Neuronal stem cell (in vitro differentiated cells): Measurements from ENCODE around the gene YDJC.

Experiments
- DNase-seq: peaks from one replicate; pipeline ENCODE4 v3.0.0-alpha.2; 2013; ENCODE audit warnings: low spot score
- H2AFZ ChIP-seq: one replicate; pipeline ENCODE4 v1.6.1; 2013; ENCODE audit warnings: mild to moderate bottlenecking, low read length, inconsistent platforms
- H2AK5ac ChIP-seq: 2 replicates; pipeline ENCODE4 v1.6.1; 2013; ENCODE audit warnings: low read depth, mild to moderate bottlenecking, inconsistent platforms, low read length, moderate library complexity, mixed read lengths
- H2BK120ac ChIP-seq: 2 replicates; pipeline ENCODE4 v1.6.1; 2013; ENCODE audit warnings: low read depth, mild to moderate bottlenecking, inconsistent platforms, low read length, moderate library complexity, mixed read lengths
- H2BK12ac ChIP-seq: one replicate; pipeline ENCODE4 v1.6.1; 2013; ENCODE audit warnings: low read length, inconsistent platforms
- H2BK15ac ChIP-seq: 2 replicates; pipeline ENCODE4 v1.6.1; 2013; ENCODE audit warnings: mild to moderate bottlenecking, low read length, inconsistent platforms, mixed read lengths
- H2BK5ac ChIP-seq: one replicate; pipeline ENCODE4 v1.6.1; 2013; ENCODE audit warnings: inconsistent platforms, mild to moderate bottlenecking, low read length, moderate library complexity
- H3K14ac ChIP-seq: one replicate; pipeline ENCODE4 v1.6.1; 2013; ENCODE audit warnings: low read length, inconsistent platforms
- H3K18ac ChIP-seq: 2 replicates; pipeline ENCODE4 v1.6.1; 2013; ENCODE audit warnings: low read length, inconsistent platforms
- H3K23ac ChIP-seq: 2 replicates; pipeline ENCODE4 v1.6.1; 2013; ENCODE audit warnings: low read depth, mild to moderate bottlenecking, mixed read lengths, low read length, inconsistent platforms; ENCODE audit not compliant: poor library complexity
- H3K27ac ChIP-seq: replicated peaks from 3 replicates; pipeline ENCODE4 v1.5.1; 2013; ENCODE audit warnings: low read length, inconsistent platforms
- H3K27me3 ChIP-seq, 3 experiments: 2 replicates each; pipeline ENCODE4 v1.6.1; 2013; ENCODE audit warnings: low read length in 3 of 3, mild to moderate bottlenecking in 2 of 3, inconsistent platforms in 1 of 3, low read depth in 1 of 3, mixed read lengths in 1 of 3, moderate library complexity in 1 of 3; ENCODE audit not compliant: control insufficient read depth in 3 of 3, insufficient read depth in 3 of 3
- H3K36me3 ChIP-seq, 2 donors: replicated peaks in 1 of 2; 2 replicates each; pipeline ENCODE4 v1.6.1; 2013; ENCODE audit warnings: low read length in 2 of 2; ENCODE audit not compliant: control insufficient read depth in 2 of 2, insufficient read depth in 2 of 2
- H3K4ac ChIP-seq: 2 replicates; pipeline ENCODE4 v1.6.1; 2013; ENCODE audit warnings: inconsistent platforms, mild to moderate bottlenecking, low read length, moderate library complexity
- H3K4me1 ChIP-seq, 2 donors: 1 replicate in 1 of 2; 2 replicates in 1 of 2; pipeline ENCODE4 v1.6.1; 2013; ENCODE audit warnings: low read length in 2 of 2, low read depth in 1 of 2; ENCODE audit not compliant: control insufficient read depth in 2 of 2, insufficient read depth in 1 of 2
- H3K4me2 ChIP-seq: one replicate; pipeline ENCODE4 v1.6.1; 2013; ENCODE audit warnings: mild to moderate bottlenecking, low read length, inconsistent platforms; ENCODE audit not compliant: insufficient read depth, poor library complexity, severe bottlenecking
- H3K4me3 ChIP-seq, 2 donors: 2 replicates each; pipeline ENCODE4 v1.5.1; 2013; ENCODE audit warnings: low read length in 2 of 2, mild to moderate bottlenecking in 2 of 2, inconsistent platforms in 1 of 2, moderate library complexity in 1 of 2
- H3K79me1 ChIP-seq: one replicate; pipeline ENCODE4 v1.6.1; 2013; ENCODE audit warnings: low read depth, mild to moderate bottlenecking, inconsistent platforms, low read length, moderate library complexity
- H3K9ac ChIP-seq: one replicate; pipeline ENCODE4 v1.6.1; 2013; ENCODE audit warnings: mild to moderate bottlenecking, low read depth, low read length, inconsistent platforms; ENCODE audit not compliant: poor library complexity
- H3K9me3 ChIP-seq, 2 donors: replicated peaks in 1 of 2; 2 replicates each; pipeline versions ENCODE3 to v1.6.1; 2013; ENCODE audit warnings: low read length in 2 of 2, mild to moderate bottlenecking in 2 of 2, inconsistent platforms in 1 of 2, low read depth in 1 of 2, mixed read lengths in 1 of 2, moderate library complexity in 1 of 2; ENCODE audit not compliant: control insufficient read depth in 2 of 2, insufficient read depth in 1 of 2
- H4K8ac ChIP-seq: one replicate; pipeline ENCODE4 v1.6.1; 2013; ENCODE audit warnings: low read depth, mild to moderate bottlenecking, inconsistent platforms, low read length, moderate library complexity
- H4K91ac ChIP-seq: one replicate; pipeline ENCODE4 v1.6.1; 2013; ENCODE audit warnings: low read length, low read depth, mild to moderate bottlenecking, inconsistent platforms; ENCODE audit not compliant: poor library complexity
- WGBS, 2 donors: extraction: QIAGEN DNeasy Blood & Tissue Kit; methylation state at CpG; one replicate each; pipeline ENCODE4 v1.1.7; 2013; ENCODE audit warnings: missing lambda C conversion rate in 2 of 2, mixed read lengths in 1 of 2; ENCODE audit not compliant: insufficient read length in 2 of 2, insufficient replicate concordance in 1 of 2; ENCODE audit errors: extremely low coverage in 2 of 2; 5-methylcytosine and 5-hydroxymethylcytosine counted together

Gene YDJC

DNA sequence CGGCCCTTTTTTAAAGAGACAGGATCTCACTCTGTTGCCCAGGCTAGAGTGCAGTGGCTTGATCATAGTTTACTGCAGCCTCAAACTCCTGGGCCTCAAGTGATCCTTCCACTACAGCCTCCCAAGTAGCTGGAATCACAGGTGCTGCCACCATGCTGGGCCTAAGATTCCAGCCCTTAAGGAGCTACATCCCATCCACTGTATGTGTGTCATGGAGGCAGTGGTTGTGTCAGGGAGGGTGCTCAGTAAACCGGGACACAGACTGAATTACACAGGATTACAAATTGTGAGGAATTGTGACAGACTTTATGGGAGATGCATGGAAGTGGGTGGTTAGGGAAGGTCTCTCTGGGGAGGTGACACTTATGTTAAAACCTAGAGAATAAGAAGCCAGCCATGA is 33.9 kb upstream of the YDJC start:
- H3K9me3 ChIP-seq, result no peaks in the 10 kb centered on the region
- no peak for DNase-seq
- no peaks in the 10 kb centered on the region for H3K79me1 ChIP-seq
- H3K4me3 ChIP-seq, result no peak overlapping the region
- H3K27me3 ChIP-seq, result no peaks in the 10 kb centered on the region
- no peak overlapping the region for H3K9ac ChIP-seq
- H4K91ac ChIP-seq, result no peak overlapping the region
- no CpG with 5 or more reads among the region's 2 CpGs for WGBS, 2 donors
- H3K27ac ChIP-seq, result no peak overlapping the region
- H2AFZ ChIP-seq, result no peak overlapping the region
- no peak overlapping the region for H4K8ac ChIP-seq
- H3K36me3 ChIP-seq, result no peaks in the 10 kb centered on the region
- H3K23ac ChIP-seq, result no peak overlapping the region
- H3K4me2 ChIP-seq, result no peak overlapping the region
- no peak overlapping the region for H3K4ac ChIP-seq
- H3K14ac ChIP-seq, result no peak overlapping the region
- no peak overlapping the region for H2AK5ac ChIP-seq
- H3K4me1 ChIP-seq, result peaks cover 2 to 4% of the 10 kb centered on the region in 2 donors
- no peak overlapping the region for H3K18ac ChIP-seq
- H2BK120ac ChIP-seq, result no peak overlapping the region
- no peak overlapping the region for H2BK15ac ChIP-seq
- H2BK5ac ChIP-seq, result no peak overlapping the region
- H2BK12ac ChIP-seq, result no peak overlapping the region

DNA sequence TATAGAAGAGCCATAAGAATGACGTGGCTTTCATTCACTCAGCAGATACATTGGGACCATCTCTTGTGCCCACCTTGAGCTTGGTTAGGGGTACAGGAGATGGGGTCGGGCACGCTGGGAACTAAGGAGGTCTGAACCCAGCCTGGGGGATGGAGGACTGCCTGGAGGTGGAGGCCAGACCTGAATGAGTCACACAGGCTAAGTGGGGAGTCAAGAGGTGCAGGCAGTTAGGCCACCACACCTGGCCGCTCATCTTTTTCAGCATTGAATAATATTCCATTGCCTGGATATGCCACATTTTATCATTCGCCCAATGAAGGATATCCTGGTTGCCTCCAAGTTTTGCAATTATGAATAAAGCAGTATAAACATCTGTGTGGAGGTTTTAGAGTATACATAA is 32.2 kb upstream of the YDJC start:
- Histone ChIP-seq H3K27me3 (no peaks in the 10 kb centered on the region), H2AFZ (no peak overlapping the region), H3K4me3 (no peak overlapping the region), H3K36me3 (peaks cover 0 to under 1% of the 10 kb centered on the region in 2 donors), H3K27ac (no peak overlapping the region), H4K91ac (no peak overlapping the region), H3K4ac (no peak overlapping the region), H3K9me3 (no peaks in the 10 kb centered on the region), H2BK120ac (no peak overlapping the region), H2BK12ac (no peak overlapping the region), H3K14ac (no peak overlapping the region), H2BK5ac (no peak overlapping the region), H3K9ac (no peak overlapping the region), H3K18ac (no peak overlapping the region), H3K79me1 (no peaks in the 10 kb centered on the region), H2AK5ac (no peak overlapping the region), H3K23ac (no peak overlapping the region), H4K8ac (no peak overlapping the region), H3K4me2 (no peak overlapping the region), H3K4me1 (peaks cover 8 to 9% of the 10 kb centered on the region in 2 donors), H2BK15ac (no peak overlapping the region)
- DNase-seq, result no peak
- whole genome bisulfite sequencing, 2 donors, result no CpG with 5 or more reads among the region's 5 CpGs

DNA sequence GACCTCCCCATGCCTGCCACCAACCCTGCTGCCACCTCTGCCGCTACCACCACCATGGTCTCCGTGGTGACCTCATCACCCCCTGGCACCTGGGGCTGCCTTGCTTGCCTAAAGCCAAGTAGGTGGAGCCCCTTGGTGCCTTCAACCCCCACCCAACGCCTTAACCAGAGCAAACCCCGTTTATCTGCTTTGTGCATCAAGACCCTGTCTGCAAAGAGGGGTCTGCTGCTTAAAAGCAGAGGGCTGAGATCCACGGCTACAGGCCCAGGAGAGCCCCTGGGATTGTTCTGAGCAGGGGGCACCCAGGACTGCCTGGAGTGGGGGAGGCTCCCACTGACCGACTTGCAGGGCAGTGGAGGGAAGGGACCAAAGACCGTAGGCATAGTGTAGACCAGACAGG is 31.1 kb upstream of the YDJC start:
- no peak for DNase-seq
- Histone ChIP-seq H3K27ac (no peak overlapping the region), H3K9me3 (no peaks in the 10 kb centered on the region), H3K4me3 (no peak overlapping the region), H2BK12ac (no peak overlapping the region), H2AK5ac (peak overlapping the region; percentile 9), H3K36me3 (peaks cover 4 to 11% of the 10 kb centered on the region in 2 donors), H3K4me2 (no peak overlapping the region), H3K23ac (peak overlapping the region; percentile 83), H3K79me1 (no peaks in the 10 kb centered on the region), H3K18ac (no peak overlapping the region), H3K9ac (no peak overlapping the region), H2BK15ac (no peak overlapping the region), H4K91ac (no peak overlapping the region), H3K4me1 (peaks cover 14 to 15% of the 10 kb centered on the region in 2 donors), H2AFZ (no peak overlapping the region), H3K14ac (no peak overlapping the region), H4K8ac (no peak overlapping the region), H2BK5ac (no peak overlapping the region), H2BK120ac (no peak overlapping the region), H3K27me3 (no peaks in the 10 kb centered on the region), H3K4ac (no peak overlapping the region)
- no CpG with 5 or more reads among the region's 7 CpGs for WGBS, 2 donors

DNA sequence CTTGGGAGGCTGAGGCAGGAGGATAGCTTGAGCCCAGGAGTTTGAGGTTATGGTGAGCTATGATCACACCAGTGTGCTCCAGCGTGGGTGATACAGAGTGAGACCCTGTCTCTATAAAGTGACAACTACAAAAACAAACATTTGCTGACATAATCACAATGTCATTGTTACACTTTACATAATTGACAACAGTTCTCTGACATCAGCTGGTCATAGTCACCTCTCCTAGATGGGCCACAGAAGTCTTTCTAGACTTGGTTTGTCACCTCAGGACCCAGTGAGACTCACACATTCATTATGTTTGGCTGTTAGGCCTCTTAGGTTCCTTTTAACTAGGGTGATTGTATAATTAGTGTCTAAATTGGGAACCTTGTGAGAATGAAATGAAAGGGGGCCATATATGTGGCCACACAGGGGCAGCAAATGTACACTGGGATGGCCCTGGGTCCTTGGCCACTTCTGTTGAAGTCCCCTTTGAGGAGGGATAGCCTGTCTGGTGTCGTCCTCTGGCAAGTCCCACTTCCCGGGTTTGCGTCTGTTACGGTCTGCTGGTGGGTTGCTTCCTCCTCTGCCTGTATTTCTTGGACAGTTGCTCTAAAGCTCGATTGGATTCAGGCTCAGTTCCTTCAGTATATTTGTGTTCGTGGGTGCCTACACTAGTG is 30.2 kb upstream of the YDJC start:
- Histone ChIP-seq H3K4me1 (peaks cover 11 to 13% of the 10 kb centered on the region in 2 donors), H3K4ac (no peak overlapping the region), H4K91ac (no peak overlapping the region), H3K4me2 (no peak overlapping the region), H3K9me3 (no peaks in the 10 kb centered on the region), H2BK5ac (no peak overlapping the region), H4K8ac (no peak overlapping the region), H2AFZ (no peak overlapping the region), H2BK120ac (no peak overlapping the region), H3K79me1 (no peaks in the 10 kb centered on the region), H3K14ac (no peak overlapping the region), H2AK5ac (no peak overlapping the region), H2BK15ac (no peak overlapping the region), H3K4me3 (no peak overlapping the region), H3K27me3 (no peaks in the 10 kb centered on the region), H2BK12ac (no peak overlapping the region), H3K23ac (no peak overlapping the region), H3K27ac (no peak overlapping the region), H3K18ac (no peak overlapping the region), H3K9ac (no peak overlapping the region), H3K36me3 (peaks cover 6 to 17% of the 10 kb centered on the region in 2 donors)
- WGBS, 2 donors, result no CpG with 5 or more reads among the region's 7 CpGs
- DNase-seq, result no peak
